ENCODE data around the gene NUP210.
A peak's percentile ranks its signal among the peaks of the same experiment; 100 is the strongest.
"Not testable (repeated sequence)": the region's sequence is repeated elsewhere in the genome, so short reads cannot be mapped to it uniquely, and the experiment has no call there.

Gene NUP210

DNA sequence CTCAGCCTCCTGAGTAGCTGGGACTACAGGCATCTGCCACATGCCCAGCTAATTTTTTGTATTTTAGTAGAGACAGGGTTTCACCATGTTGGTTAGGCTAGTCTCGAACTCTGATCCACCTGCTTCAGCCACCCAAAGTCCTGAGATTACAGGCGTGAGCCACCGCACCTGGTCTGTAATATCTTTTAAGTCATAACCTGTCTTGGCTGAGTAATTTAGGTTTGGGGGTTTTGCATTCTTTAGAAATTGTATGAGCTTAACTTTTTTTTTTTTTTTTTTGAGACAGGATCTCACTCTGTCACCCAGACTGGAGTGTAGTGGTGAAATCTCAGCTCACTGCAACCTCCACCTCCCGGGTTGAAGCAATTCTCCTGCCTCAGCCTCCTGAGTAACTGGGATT, 8.6 kb upstream of the NUP210 start:
- not testable (repeated sequence) for DNase-seq

DNA sequence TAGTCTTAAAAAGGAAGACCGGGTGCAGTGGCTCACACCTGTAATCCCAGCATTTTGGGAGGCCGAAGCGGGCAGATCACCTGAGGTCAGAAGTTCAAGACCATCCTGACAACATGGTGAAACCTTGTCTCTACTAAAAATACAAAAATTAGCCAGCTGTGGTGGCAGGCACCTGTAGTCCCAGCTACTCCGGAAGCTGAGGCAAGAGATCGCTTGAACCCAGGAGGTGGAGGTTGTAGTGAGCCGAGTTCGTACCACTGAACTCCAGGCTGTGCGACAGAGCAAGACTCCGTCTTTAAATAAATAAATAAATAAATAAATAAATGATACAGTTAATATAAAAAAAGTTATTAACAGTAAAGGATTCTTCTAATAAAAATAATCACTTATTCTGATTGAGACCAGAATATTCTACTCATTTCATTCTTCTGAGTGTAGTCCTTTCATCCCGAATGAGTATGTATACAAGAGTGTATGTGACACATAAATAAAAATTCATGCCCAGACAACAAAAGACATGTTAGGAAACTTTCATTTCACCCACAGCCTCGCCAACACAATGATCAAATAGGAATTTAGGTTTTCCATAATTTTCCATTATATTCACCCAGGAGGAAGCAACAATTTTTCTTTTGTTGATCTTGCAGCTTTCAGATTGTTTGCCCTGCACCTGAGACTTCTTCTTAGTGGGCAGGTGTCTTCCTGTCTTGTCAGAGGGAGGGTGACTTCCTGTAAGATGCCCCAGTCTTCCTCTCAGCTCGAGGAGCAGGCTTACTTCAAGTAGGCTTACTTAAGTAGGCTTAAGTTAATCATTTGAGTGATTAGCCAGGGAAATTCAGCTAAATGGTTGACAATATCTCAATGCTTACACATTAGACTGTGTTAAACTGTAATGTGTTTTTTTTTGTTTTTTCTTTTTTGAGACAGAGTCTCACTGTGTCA, 7.8 kb upstream of the NUP210 start:
- peak; percentile 65 for DNase-seq

DNA sequence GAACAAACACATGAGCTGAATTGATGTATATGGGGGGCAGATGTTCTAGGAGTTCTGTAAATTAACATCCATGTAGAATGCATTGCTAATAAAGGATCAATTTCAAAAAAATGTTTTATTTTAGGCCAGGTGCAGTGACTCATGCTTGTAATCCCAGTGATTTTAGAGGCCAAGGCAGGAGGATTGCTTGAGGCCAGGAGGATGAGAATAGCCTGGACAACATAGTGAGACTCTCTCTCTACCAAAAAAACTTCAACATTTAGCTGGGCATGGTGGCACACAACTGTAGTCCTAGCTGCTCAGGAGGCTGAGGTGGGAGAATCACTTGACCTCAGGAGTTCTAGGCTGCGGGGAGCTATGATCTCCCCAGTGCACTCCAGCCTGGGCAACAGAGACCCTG, 6.5 kb upstream of the NUP210 start:
- DNase-seq: no peak

DNA sequence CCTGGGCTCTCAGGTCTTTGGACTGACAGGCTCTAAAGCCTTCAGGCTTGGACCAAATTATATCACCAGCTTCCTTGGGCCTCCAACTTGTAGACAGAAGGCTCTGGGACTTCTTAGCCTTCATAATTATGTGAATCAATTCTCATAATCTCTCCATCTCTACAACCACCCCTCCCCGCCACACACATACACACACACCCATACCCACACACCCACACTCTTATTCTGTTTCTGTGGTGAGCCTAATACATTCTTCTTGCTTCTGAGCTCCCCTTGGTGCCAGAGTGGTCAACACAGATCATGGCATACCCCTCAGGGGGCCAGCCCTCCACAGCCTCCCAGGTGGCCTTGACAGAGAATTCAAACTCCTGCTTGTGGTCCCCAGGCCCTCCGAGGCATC, 5.6 kb upstream of the NUP210 start:
- peak; percentile 15 for DNase-seq

DNA sequence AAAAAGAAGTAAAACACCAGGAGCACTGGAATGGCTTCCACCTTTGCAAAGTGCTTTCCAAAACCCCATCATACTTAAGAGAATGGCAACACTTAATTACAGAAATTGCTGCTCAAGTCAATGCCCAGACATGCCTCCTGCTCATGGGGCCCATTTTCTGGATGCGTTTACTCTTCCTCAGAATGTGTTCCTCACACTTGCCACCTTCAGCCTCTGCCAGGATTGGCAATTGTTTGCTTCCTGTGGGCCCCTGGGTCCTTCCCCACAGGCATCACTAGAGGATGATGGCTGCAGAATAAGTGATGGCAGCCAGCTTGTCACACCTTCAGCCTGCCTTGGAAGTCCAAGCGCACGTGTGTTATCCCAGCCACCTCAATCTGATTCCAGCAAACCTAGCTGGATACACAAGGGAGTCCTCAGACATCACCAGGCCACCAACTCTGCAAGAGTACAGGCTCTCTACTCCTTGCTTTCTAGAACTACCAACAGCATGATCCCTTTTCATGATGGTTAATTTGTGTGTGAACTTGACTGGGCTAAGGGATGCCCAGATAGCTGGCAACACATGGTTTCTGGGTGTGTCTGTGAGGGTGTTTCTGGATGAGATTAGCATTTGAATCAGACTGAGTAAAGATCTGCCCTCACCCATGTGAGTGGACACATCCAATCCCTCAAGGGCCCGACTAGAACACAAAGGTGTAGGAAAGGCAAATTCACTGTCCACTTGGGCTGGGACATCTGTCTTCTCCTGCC, 4.9 kb upstream of the NUP210 start:
- DNase-seq: no peak

DNA sequence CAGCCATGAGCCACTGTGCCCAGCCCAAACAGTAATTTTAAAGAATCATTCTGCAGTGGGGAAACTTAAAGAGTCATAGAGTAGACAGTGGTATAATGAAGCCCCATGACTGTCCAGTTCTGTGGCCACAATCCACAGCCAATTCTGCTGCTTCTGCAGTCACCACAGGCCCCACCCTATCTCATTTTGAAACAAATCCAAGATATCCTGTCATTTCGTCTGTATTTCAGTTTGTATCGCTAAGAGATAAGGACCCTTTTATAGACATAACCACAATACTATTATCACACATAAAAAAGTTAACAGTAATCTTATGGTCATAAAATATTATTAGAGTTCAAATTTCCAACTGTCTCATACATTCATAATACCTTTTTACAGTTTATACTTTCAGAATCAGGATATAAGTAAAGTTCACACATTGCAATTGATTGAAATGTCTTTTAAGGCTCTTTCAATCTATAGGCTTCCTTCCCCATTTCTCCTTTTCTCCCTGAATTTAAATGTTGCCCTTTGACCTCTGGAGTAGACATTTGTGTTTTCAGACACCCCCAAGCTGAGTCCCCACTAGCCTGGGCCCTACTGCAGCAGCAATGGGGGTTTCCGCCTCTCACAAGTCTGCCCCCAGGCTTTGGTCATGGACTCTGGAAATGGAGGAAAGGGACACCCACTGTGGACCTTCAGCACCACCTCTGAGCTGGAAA, 4.2 kb upstream of the NUP210 start:
- no peak for DNase-seq

DNA sequence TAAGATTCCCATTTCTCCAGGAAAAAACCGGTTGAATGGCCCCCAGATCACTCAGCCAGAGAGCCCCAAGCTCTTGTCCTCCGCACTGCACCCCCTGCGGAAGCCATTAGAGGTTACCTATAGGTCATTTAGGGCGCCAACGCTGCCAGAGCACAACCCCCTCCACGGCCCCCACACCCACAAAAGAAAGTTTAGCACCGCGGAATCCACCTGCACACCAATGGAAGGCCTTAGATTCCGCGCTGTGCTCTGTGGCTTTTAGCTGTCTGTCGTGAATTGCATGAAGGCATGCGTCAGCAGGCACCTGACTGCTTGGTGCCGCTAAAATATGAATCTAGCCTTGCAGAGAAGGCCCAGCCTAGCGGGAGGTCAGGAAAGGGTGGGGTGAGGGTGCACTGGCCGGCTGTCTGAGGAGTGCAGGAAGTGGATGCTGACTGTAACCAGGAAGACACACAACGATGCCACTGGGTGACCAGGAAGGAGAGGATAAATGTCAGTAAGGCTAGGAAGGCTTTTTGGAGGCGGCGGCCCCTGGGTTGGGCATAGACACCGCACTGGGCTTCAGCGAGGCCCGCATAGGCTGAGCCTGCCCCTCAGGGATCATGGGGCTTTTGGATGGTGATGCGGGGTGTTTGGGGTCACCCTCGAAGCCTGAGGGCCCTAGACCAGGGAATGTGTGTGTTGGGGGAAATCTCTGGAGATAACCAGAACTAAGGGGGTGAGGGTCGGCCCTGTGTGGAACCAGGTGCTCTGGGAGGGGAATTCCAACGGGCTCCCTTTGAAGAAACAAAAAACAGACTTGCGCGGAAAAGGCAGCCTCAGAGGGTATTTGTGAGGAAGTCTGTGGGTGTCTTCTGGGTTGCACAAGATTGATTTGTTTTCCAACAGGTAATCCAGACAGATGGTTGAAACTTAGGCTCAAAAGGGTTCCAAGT, 976 bp upstream of the NUP210 start:
- peak; percentile 86 for DNase-seq

DNA sequence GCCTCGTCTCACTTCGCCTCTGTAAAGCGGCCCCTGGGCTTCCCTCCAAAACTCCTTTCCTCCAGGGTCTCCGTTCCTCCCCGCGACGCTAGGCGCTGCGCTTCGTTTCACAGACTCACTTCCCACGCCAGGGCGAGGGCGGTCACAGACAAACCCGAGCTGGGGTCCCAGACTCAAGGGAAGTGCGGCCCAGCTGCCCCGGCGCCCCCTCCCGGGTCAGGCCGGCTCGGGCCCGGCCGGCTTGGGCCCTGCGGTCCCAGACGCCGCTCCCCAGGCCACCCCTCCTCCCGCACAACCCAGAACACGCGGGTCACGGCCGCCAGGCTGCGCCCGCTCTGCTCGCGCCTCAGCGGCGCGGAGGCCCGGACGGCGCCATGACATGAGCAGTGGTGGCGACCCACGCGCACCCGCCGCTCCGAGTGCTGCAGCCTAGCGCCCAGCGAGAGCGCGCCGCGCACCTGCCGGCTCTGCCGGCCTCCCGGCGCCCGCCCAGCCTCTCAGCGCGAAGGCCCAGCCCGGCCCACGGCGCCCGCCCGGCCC, 547 bp downstream of the NUP210 start:
- DNase-seq: peak; percentile 65

DNA sequence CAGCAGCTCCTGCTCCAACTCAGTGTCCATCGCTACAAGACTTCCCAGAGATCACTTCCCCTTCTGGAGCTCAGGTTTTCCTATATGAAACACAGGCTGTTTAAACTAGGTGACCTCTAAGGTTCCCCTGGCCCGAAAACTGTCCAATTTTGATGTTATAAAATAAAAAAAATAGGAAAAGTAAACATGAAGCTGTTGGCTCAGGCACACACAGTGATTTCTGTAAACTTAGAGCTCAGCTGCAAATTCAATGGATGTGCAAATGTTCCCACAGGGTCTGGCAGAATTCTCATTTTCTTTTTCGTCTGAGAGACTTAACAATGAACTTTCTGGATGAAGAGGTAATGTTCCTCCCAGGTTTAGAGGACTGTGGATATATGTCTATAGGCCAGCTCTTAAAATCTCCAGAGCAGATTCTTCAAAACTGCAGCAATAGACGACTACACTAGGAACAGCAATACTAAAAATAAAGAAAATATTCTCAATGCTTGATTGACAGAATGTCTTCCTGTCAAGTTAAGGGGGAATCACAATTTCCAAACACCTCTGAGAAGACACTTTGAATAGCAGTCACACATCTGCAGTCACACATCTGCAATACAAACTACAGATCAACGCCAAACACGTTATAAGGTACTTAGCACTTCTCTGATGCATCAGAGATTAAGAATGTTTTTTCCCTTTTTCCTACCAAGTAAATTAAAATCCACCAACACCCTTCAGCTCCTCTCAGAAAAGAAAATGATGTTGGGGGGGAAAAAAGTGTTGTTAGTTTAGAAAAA, 2.8 kb downstream of the NUP210 start:
- peak; percentile 16 for DNase-seq

DNA sequence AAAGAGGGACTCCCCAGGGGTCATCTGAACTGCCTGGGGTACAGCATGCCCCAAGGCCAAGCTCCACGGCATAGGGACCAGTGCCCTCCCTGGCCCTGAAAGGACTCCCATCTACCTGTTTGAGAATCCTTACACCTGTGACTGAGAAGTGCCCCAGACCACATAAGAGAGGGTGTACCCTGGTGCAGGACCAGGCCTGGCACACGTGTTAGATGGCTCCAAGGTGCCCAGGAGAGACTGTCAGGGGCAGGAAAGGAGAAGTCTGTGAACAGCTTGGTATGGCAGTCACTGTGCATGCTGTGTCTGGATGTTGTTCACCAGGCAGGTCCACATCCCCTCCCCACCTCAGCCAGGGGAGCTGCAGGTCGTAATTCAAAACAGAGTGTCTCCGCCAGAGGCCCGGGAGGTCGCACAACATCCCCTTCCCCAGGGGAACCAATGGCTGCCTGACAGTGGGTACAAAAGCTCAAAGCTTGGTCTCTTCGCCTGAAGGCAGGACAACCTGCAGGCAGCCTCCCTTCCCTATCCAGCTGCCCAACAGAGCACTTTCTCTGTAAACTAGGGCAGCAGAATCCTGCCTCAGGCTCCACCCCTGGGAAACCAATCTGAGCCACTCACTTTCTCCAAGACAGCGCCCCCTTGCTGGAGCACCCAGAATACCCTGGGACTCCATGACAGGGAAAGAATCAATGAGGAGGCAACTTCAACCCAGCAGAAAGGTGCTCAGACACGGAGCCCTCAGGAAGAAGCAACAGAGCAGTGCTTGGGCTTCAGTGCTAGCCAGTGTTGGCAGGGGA, 3.9 kb downstream of the NUP210 start:
- peak; percentile 25 for DNase-seq

DNA sequence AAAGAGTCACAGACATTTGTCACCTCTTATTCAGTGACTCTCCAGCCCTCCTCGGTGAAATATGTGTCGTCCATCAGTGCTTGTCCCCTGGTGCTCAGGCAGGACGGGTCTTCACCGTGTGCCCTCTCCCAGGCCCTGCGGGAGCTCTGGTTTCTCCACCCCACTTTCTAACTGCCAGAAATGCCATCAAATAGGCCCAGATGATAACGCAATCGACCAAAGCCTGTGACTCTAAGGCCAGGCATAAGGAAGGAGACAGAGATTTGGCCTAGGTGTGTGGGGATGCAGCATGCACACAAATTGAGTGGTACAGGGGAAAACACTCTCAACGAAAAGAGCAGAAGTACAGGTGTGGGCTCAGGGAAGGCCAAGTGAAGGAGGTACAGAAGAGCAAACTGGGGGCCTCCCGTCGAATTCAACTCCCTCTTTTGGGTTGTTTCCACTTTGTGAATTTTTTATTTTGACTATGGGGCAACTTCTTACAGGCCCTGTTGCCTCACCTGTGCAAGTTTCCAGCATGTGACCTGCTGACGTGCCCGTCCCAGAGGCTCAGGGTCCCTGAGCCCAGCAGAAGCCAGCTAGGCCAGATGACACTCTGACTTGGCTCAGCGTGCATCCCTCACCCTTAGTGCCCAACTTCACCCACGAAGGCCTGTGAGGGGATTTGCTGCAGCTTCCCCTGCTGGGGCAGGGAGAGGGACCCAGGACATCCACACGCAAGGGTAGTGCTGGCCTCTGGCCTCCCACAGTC, 4.7 kb downstream of the NUP210 start:
- DNase-seq: no peak

DNA sequence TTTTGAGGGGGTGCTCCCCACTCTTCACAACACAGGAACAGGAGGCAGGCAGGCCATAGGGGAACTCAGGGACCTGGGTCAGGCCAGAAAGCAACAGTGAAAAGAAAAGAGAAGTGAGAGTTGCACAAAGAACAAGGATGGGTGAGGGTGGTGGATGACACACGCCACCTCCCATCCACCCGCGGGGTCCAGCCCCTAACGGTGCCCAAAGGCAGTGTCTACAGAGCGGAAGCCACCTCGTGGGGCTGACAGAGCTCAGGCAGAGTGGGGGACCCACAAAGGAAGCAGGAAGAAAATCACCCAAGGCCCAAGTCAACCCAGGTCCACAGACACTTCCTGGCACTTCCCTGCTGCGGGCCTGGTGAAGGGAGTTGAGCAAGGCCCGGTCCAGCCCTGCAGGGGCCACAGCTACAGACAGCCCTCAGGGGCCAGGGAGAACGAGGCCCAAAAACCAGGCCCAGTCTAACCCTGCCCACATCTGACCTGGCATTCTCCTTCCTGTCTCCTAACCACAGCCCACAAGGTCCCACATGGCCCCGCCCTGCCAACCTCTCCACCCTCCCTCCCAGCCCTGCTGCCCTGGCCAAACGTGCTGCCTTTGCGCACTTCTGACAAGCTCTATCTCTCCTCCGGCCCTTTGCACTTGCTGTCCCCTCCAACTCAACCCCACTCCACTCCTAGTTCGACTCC, 5.9 kb downstream of the NUP210 start:
- peak; percentile 74 for DNase-seq

DNA sequence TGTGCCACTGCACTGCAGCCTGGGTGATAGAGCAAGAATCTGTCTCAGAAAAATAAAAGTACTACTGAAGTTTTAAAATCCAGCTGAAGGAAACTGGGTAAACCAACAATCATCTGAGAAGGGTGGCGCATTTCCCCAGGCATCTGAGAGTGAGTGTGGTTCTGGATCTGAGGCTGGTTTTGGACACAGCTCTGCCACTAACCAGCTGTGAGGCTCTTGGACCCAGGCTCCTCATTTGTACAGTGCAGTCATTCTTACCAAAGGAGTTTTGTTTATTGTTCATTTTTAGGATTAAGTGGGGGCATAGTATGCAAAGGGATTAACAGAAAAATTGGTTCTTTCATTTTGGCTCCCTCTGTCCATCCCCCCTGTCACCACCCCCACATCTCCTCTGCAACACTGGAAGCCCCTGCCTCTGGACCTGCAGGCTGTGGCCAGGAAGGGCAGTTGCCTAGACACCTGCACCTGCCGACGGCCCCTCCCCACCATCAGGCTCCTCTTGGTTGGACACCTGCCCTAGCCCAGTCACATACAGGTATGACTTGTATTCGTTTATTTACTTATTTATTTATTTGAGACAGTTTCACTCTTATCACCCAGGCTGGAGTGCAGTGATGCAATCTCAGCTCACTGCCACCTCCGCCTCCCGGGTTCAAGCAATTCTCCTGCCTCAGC, 8.8 kb downstream of the NUP210 start:
- DNase-seq: no peak

DNA sequence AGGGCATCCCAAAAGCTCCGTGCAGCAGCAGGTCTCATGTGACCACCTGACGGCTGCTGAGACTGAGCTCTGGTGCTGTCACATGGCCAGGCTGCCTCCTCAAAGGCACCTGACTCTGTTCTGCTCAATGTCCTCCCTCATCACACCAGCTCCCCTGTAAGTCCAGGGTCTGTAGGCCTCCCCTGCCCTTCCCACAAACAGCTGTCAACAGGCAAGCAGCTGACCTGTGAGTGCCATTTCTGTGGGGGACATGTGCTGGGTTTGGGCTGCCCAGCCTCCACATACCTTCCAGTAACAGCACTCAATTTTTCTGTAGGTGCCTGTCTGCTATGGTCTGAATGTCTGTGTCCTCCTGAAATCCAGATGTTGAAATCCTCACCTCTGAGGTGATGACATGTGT, 11.2 kb downstream of the NUP210 start:
- no peak for DNase-seq

DNA sequence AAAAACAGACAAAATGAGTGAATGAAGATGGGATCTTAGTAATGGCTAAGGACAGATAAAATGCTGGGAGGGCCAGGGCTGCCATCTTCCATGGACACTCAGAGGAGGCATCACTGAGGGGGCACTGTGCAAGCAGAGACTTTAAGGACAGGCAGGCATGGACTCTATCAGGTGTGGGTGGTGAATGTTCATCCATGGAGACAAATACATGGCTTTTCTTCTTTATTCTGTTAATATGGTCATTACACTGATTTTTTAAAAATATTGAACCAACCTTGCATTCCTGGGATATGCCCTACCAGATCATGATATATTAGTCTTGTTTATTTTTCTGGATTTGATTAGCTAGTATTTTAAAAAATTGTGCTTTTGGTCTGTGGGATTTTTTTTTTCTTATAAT, 12.2 kb downstream of the NUP210 start:
- no peak for DNase-seq

DNA sequence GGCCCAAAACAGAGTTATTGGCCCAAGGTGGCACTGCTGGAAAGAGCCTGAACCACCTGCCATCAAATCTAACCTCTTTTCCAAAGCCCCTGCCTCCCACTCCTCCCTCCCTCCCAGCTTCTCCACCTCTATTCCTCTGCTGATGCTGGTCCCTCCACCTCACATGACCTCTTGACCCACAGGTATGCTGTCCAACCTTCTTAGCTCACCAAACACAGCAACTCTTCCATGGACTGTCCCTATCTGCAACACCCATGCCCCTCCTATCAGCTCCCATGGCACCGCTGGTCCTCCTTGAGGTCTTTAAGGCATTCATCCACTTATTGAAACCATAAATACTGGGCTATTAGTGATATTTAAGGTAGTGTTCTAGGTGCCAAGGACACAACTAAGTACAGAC, 12.6 kb downstream of the NUP210 start:
- no peak for DNase-seq

DNA sequence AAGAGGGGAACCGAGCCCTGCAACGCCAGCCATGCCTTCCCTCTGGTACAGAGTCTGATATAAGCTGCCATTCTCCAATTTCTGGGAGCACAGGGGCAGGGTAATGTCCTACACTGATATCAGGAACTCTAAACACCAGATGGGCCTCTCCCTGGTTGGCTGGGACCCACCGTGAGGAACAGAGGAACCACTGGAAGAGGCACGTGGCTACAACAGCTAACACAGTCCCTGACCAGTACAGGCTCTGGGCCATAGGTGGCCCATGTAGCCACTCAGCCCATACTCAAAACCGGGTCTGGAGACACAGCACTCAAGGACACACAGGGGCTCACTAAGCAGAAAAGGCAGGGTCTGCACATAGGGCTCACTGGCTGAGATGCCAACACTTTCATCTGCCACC, 13.9 kb downstream of the NUP210 start:
- DNase-seq: no peak

DNA sequence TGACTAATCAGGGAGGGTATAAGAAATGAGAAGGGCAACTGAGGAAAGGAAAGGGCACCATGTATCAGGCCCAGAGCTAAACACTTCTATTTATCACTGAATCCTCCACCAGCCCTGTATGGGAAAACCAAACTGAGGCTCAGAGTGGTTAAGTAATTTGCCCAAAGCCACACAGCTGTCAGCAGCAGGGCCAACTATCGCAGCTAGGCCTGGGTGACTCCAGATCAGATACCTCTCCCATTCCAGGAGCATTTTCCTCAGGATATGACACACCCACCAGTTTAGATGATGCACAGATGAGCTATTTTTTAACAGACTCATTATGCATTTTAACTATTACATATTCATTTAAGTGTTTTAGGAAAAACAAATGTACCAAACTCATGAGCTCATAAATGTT, 14.5 kb downstream of the NUP210 start:
- DNase-seq: no peak

Data from CD4-positive, alpha-beta T cell treated with Interleukin-12 subunit alpha and Interleukin-12 subunit beta, for 1 hour (primary cell).